Cardiac muscle cell (in vitro differentiated cells and primary cell): ENCODE measurements around the gene KLF15. TPM values are rescaled to one million over a fixed set of nuclear protein-coding genes. Genes with fewer than 3 reads are reported as not detected.

Experiments
- DNase-seq, 2 donors: peaks; one replicate each; pipeline versions ENCODE4 v3.0.0 to v3.0.0-alpha.2; 2010 to 2017; ENCODE audit warnings: low read depth in 1 of 2, low spot score in 1 of 2
- H3K27ac ChIP-seq: fragments of 200-600 bp; sonication (generic); 2 replicates; pipeline ENCODE4 v1.5.1; 2016
- H3K27me3 ChIP-seq: fragments of 200-600 bp; sonication (generic); 2 replicates; pipeline ENCODE4 v1.6.0; 2016; ENCODE audit warnings: control low read depth
- H3K36me3 ChIP-seq: fragments of 200-600 bp; sonication (generic); 2 replicates; pipeline ENCODE4 v1.5.1; 2016; ENCODE audit warnings: control low read depth
- H3K4me1 ChIP-seq: fragments of 200-600 bp; sonication (generic); 2 replicates; pipeline ENCODE4 v1.8.1; 2017; ENCODE audit warnings: low read depth, mild to moderate bottlenecking, mixed run types
- H3K4me3 ChIP-seq: fragments of 200-600 bp; sonication (generic); 2 replicates; pipeline ENCODE4 v1.5.1; 2016; ENCODE audit warnings: mild to moderate bottlenecking
- H3K9me3 ChIP-seq: fragments of 200-600 bp; sonication (generic); 2 replicates; pipeline ENCODE4 v1.5.1; 2017; ENCODE audit warnings: low read depth, mild to moderate bottlenecking, control low read depth
- polyA plus RNA-seq: library from polyadenylated mRNA; unstranded; fragments of >200 nt; fragmentation: Nextera tagmentation; extraction: Ambion mirVana; gene quantifications from 2 replicates; pipeline ENCODE4 v1.2.1, GENCODE V29; 2016
- total RNA-seq: library from RNA; depleted of rRNA; stranded (reverse); fragments of >200 nt; gene quantifications from 2 replicates; pipeline ENCODE4 v1.2.3, GENCODE V29; 2016
- TF ChIP-seq, protein P1 (sequence below): IDR thresholded peaks from 2 replicates; pipeline ENCODE4 v1.5.1; 2012; ENCODE audit warnings: low read depth, mild to moderate bottlenecking, low read length

The KLF15 gene
- total and polyA plus RNA-seq, 2 experiments from 2014 or later = 0.75 to 16.5 TPM

DNA sequence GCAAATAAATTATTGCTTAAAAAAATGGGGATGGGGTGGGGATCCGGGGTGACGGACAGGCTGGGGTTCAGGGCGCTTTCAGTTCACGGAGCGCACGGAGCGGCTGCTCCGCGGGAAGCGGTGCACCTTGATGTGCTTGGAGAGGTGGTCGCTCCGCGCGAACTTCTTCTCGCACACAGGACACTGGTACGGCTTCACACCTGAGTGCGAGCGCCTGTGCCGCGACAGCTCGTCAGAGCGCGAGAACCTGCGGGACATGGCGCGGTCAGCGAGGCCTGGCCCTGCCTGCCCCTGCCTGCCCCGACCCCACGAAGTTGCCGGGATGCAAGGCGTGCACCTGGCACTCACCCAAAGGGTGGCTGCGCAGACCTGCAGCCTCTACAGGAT is 13.6 kb downstream of the KLF15 start:
- Histone ChIP-seq H3K27ac (no peak overlapping the region), H3K4me1 (no peaks in the 10 kb centered on the region), H3K9me3 (no peaks in the 10 kb centered on the region), H3K27me3 (no peaks in the 10 kb centered on the region), H3K4me3 (no peak overlapping the region), H3K36me3 (no peaks in the 10 kb centered on the region)
- TF ChIP-seq, protein P1, sequence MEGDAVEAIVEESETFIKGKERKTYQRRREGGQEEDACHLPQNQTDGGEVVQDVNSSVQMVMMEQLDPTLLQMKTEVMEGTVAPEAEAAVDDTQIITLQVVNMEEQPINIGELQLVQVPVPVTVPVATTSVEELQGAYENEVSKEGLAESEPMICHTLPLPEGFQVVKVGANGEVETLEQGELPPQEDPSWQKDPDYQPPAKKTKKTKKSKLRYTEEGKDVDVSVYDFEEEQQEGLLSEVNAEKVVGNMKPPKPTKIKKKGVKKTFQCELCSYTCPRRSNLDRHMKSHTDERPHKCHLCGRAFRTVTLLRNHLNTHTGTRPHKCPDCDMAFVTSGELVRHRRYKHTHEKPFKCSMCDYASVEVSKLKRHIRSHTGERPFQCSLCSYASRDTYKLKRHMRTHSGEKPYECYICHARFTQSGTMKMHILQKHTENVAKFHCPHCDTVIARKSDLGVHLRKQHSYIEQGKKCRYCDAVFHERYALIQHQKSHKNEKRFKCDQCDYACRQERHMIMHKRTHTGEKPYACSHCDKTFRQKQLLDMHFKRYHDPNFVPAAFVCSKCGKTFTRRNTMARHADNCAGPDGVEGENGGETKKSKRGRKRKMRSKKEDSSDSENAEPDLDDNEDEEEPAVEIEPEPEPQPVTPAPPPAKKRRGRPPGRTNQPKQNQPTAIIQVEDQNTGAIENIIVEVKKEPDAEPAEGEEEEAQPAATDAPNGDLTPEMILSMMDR = no peak
- DNase-seq = no peak

DNA sequence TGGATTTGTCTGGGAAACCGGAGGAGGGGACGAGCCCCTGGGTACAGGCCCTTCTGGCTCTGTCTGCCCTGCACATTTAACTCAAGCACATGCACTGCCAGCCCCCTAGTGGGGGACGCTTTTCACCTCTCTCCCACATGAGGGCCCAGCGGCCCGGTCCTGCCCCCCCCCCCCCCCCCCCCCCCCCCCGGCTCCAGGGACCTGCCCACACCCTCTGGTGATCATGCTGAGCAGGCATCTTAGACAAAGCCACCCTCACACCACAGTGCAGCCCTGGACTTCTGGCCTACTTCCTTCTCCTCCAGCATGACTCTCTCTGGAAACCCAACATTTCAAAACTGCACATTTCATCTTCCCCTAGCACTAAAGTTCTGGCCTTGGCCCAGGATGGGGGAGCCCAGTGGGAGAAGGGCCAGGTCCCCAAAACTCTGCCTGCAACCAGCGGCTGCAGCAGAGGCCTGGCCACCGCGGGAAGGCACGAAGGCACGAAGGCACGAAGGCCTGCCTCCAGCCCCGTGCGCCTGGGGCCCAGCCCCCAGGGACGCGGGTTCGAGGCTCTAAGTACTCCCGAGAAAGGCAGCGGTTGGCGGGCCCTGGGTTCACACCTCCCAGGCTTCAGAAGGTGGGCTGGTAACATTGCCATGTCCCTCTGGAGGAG is 14.1 kb downstream of the KLF15 start:
- TF ChIP-seq, protein P1 = no peak
- Histone ChIP-seq H3K27ac (no peak overlapping the region), H3K4me1 (no peaks in the 10 kb centered on the region), H3K36me3 (no peaks in the 10 kb centered on the region), H3K9me3 (no peaks in the 10 kb centered on the region), H3K4me3 (no peak overlapping the region), H3K27me3 (no peaks in the 10 kb centered on the region)
- peak; percentile 20 to 45 for DNase-seq

DNA sequence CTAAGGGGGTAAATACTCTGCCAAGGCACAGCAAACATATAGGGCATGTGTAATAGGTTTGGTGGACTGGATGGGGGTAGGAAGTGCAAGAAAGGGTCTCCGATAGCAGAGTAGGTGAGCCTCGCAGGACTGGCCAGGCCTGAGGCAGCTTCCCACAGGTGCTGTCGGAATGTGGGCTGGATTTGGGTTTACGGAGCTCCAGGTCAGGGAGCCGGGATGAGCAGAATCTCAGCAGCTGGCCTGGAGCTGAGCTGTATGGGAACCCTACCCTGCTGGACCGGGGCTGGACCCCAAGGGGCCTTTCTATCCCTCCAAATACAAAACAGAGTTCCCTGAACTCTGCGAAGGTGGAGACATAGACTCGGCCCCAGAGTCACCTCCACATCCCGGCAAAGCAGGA is 15.0 kb downstream of the KLF15 start:
- no peak for DNase-seq
- no peak overlapping the region for H3K27ac ChIP-seq
- no peaks in the 10 kb centered on the region for H3K27me3 ChIP-seq
- H3K4me1 ChIP-seq = no peaks in the 10 kb centered on the region
- TF ChIP-seq, protein P1 = no peak
- H3K4me3 ChIP-seq = no peak overlapping the region
- H3K36me3 ChIP-seq = no peaks in the 10 kb centered on the region
- H3K9me3 ChIP-seq = no peaks in the 10 kb centered on the region

DNA sequence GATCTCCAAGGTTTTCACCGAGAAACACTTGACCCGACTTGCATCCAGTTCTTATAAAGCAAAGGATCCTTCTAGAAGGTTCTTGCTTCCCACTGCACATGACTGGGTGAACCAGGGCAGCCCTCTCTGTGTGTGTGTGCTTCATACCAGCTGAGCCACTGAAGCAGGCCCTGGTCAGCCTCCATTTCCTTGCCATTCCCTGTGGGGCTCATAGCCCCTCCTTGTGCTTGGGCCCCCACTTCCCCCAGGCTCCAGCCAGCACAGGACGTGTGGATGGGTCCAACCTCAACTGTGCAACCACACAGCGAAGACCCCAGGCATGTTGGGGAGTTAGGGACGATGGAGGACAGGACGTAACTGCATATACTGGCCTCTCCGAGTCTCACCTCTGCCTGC is 15.5 kb downstream of the KLF15 start:
- Histone ChIP-seq H3K27me3 (no peaks in the 10 kb centered on the region), H3K36me3 (no peaks in the 10 kb centered on the region), H3K9me3 (no peaks in the 10 kb centered on the region), H3K4me1 (no peaks in the 10 kb centered on the region), H3K4me3 (no peak overlapping the region), H3K27ac (no peak overlapping the region)
- no peak for DNase-seq
- TF ChIP-seq, protein P1 = no peak

DNA sequence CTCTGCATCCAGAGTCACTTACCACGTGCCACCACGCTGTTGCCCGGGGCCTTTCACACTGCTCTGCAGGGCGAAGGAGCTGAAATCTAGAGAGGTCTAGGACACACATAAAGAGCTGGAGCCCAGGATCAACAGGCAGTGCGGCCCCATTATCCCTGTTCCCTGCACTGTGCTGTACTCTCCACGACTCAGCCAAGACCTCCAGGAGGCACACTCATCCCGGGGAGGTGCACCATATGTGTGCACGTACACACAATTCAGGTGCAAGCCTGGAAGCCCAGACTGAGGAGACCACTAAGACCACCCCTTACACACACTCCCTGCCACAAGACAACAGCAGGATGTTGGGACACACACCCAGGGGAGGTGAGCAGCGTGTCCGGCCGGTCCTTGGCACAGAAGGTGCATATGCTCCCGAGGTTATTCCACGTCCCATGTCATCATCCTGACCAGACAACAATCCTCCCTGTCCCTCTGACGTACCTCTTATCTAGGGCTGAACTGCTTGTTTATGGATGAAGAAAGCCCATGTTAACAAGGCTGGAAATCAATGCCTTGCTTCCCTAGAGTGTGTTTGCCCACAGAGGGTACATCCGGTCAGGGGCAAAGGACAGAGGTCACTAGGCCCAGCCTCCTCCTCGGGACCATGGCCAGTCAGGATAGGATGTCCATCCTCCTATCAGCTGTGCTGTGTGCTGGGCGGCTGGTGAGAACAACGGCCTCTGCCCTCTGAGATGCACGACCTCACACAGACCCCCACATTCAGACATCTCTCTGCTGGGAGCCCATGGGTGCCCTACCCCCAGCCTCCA is 16.1 kb downstream of the KLF15 start:
- Histone ChIP-seq H3K9me3 (no peaks in the 10 kb centered on the region), H3K4me3 (no peak overlapping the region), H3K27me3 (no peaks in the 10 kb centered on the region), H3K36me3 (no peaks in the 10 kb centered on the region), H3K4me1 (no peaks in the 10 kb centered on the region), H3K27ac (no peak overlapping the region)
- DNase-seq = no peak
- TF ChIP-seq, protein P1 = no peak
